ENCODE data around the gene AP1M2.
A peak's percentile ranks its signal among the peaks of the same experiment; 100 is the strongest.
"Not testable (repeated sequence)": the region's sequence is repeated elsewhere in the genome, so short reads cannot be mapped to it uniquely, and the experiment has no call there.

AP1M2 gene

DNA sequence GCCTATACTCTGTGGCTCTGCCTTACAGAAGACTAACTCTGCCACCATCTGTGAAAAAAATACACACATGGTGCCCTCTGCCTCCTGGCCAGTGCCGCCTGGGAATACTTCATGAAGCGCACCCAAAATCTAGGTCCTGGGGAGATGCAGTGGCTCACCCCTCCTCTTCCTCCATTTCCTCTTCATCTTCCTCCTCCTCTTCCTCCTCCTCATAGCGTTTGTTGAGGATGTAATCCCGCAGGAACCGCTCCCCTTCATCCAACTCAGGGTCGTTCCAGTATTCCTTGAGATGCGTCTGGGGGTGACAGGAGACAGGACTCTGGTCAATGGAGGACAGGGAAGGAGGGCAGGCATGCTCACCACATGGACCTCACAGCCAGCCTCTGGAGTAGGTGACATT, 27.0 kb downstream of the AP1M2 start:
- DNase-seq = no peak

DNA sequence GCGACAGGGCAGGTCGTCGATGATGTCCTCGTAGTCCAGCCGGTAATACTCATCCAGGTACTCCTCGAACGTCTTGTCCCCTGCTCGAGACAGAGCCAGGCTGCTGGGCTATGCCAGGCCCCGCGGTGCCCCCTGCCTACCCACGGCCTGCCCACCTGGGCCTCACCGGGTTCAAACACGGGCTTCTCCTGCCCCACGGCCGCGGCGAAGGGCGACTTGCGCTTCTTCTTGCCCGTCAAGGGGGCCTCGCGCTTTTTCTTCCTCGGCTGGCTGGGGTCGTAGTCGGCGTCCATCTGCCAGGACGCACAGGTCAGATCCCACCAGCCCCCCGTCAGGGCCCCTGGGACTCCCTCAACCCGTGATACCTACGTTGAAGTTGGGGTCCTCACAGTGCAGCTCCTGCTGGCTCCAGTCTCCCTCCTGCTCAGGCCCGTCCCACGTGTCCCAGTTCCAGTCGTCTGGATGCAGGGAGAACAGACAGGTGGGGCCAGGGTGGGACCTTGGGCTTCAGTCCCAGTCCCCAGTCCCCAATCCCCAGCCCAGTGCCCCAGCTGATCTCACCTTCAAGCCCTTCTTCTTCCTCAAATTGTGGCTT, 29.4 kb downstream of the AP1M2 start:
- DNase-seq = no peak

DNA sequence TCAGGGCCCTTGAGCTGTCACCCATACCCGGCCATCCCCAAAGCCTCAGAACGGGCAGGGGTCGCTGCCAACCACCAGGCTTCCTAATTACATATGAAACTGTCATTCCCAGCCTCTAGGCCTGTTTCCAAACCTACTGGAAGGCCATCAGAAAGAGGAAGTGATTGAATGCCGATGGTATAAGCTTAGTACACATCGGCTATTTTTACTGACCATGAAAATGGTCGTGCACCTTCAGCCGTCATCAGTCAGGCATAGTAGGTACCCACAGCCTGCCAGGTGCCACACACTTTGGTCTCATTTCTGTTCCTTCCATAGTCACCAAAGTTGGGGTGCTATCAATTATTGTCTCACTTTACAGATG, 31.5 kb downstream of the AP1M2 start:
- DNase-seq = no peak

DNA sequence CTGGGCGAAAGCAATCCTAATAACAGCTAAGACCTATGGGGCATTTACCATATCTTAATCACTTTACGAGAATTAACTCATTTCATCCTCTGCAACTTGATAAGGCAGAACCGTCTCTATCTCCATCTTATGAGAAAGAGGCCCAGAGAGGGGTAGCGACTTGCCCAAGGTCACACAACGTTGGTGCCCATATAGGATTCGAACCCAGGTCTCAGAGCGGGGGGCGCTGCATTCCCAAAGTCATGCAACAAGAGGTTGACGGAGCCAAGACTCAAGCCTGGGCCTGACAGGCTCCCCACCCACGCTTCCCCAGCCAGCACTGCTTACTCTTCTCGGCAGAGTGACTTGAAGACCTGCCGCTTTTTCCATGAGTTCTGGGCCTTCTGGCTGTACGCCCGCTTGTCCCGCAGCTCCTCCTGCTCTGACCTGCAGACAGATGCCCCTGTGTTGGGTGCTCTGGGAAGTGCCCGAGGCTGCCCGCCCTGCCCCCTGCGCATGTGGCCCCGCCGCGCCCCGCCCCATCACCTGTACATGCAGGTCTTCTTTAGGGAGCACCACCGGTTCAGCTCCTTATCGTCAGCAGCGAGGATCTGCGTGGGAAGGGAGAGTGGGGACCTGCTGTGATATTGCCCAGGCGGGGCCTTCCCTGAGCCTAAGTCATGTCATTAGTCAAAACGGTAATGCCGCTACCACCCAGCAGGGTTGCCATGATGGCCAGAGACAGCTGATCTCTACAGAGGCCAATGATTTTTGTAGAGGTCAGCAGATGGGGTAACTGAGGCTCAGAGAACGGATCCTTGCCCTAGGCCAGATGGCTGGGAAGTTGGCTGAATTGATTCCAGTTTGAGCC, 32.1 kb downstream of the AP1M2 start:
- DNase-seq = no peak

DNA sequence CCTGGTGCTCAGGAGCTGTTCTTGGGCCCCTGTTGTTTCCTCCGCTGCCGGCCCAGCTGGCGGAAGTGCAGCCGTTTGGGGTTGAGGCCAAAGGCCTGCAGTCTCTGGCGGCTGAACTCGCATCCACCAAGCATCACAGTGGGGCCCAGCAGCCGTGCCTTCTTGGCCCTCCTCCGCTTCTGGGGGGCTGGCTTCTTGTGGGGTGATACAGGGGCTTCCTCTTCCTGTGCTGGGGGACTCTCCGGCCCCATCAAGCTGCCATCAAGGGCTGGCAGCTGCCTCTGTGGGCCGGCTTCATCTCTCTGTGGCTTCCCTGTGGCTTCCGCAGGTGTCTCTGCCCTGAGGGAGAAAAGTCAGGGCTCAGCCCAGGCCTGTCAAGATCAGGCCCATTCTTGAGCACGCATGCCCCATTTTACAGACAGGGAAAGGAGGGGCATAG, 33.1 kb downstream of the AP1M2 start:
- DNase-seq = no peak

DNA sequence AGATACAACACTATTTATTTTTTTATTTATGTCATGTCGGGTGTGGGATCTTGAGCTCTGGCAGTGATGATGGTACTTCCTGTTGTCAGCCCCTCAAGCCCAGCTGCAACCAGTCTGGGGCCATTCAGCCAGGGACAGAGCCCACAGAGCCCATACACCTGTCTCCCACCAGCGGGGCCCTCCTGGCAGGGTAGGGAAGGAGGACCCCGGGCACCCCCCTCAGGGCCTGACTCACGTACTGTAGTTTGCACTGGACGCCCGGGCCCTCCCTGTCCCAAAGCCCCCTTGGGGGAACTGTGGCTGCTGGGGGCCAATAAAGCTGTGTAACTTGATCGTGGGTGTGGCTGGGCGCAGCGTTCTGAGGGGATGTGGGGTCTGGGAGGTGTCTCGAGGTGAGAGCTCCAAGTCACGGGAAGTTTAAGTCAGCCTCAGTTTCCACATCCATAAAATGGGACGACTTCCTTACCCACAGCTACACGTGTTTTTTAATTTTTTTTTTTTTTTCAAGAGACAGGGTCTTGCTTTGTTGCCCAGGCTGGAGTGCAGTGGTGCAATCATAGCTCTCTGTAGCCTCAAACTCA, 33.9 kb downstream of the AP1M2 start:
- DNase-seq = no peak

DNA sequence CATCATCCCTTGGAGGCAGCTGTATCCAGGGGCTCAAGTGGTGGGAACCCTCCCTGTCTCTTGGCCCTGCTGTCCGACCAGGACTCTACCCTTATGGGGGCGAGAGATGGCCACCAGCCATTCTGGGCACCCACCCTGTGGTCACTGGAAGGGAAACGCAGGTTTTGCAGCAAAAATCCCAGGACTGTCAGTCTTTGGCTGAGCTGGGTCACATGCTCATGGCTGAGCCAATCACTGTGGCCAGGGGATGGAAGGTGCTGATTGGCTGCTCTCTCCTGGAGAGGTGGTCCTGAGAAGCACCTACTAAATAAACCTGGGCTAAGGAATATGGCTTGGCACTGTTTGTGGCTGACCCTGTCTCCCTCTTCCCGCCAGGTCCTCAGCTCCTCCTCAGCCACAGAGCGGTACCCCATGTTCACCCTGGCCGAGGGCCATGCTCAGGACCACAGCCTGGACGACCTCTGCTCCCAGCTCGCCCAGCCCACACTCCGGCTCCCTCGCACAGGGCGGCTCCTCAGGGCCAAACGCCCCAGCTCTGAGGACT, 34.5 kb downstream of the AP1M2 start:
- no peak for DNase-seq

DNA sequence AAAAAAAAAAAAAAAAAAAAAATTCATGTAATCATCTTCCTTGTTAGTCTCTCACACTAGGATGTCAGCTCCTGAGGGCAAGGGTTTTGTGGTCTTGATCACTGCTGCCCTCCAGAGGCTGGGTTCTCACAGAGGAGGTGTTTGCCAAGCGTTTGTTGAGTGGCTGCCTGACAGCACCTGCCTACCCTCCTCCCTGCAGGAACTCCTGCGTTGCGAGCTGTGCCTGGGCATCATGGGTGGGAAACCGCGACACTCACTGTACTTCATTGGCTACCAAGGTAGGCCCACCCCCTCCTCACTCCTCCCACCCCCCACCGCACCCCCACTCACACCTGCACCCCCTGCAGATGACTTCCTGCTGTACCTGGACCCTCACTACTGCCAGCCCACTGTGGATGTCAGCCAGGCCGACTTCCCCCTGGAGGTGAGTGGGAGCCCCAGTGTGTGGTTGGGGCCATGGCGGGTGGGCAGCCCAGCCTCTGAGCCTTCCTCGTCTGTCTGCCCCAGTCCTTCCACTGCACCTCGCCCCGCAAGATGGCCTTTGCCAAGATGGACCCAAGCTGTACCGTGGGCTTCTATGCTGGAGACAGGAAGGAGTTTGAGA, 35.3 kb downstream of the AP1M2 start:
- DNase-seq = peak; percentile 47

DNA sequence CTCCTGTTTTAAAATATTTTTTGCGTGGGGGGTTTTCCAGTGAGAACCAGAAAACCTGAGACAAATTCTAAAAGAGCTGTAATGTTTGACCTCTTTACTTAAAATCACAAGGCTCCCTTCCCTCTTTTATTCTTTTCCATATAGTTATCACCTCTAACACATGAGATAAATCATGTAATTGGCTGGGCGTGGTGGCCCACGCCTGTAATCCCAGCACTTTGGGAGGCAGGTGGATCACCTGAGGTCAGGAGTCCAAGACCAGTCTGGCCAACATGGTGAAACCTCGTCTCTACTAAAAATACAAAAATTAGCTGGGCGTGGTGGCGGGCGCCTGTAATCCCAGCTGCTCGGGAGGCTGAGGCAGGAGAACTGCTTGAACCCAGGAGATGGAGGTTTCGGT, 36.1 kb downstream of the AP1M2 start:
- not testable (repeated sequence) for DNase-seq

DNA sequence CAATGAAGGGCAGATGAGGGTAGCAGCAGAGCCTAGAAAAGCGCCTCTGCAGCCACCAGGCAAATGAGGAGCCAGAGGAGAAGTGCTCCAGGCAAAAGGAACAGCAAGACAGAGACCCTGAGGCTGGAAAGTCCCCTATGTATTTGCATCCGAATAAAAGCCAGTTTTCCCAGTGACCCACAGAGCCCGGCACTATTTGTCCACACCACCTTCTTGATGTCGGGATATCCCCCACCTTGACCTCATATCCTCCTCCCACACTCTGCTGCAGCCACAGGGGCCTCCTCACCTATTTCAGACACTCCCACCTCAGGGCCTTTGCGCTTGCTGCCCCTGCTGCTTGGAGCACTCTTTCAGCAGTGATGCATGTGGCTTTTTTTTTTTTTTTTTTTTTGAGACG, 36.8 kb downstream of the AP1M2 start:
- DNase-seq = no peak

DNA sequence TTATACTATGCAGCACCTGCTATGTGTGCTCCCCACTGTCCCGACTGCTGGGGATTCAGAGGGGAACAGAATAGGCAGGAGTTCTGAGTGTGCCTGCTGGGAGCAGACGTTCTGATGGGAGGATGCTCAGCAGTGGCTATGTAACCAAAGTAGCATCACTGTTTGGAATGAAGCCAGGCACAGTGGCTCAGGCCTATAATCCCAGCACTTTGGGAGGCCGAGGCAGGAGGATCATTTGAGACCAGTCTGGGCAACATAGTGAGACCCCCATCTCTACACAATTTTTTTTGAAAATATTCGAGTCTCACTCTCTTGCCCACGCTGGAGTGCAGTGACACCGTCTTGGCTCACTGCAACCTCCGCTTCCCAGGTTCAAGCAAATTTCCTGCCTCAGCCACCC, 37.4 kb downstream of the AP1M2 start:
- no peak for DNase-seq

DNA sequence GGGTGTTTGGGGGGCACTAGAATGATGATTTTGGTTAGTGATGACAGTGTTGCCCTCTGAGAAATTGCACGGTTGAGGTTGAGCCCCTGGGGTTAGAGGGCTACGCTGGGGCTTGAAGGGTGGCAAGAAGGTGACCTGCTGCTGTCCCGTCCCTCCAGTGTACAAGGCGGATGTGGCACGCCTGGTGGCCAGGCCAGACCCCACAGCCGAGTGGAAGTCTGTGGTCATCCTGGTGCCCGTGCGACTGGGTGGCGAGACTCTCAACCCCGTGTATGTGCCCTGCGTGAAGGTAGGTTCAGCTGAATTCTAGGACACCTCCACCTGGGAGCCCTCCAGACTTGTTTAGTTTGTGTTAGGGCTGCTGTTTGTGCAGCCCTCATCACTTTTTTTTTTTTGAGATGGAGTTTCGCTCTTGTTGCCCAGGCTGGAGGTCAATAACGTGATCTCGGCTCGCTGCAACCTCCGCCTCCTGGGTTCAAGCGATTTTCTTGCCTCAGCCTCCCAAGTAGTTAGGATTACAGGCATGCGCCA, 38.3 kb downstream of the AP1M2 start:
- no peak for DNase-seq

DNA sequence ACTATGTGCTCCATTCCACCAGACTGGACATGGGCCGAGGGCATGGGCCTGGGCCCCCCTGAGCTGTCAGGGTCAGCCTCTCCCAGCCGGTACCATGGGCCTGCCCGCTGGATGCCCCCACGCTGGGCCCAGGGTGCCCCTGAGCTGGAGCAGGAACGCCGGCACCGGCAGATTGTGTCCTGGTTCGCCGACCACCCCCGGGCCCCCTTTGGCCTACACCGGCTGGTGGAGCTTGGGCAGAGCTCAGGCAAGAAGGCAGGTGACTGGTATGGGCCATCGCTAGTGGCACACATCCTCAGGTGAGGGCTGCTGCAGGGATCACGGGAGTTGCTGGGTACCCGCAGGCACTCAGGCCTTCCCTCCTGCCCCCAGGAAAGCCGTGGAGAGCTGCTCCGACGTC, 40.3 kb downstream of the AP1M2 start:
- no peak for DNase-seq

DNA sequence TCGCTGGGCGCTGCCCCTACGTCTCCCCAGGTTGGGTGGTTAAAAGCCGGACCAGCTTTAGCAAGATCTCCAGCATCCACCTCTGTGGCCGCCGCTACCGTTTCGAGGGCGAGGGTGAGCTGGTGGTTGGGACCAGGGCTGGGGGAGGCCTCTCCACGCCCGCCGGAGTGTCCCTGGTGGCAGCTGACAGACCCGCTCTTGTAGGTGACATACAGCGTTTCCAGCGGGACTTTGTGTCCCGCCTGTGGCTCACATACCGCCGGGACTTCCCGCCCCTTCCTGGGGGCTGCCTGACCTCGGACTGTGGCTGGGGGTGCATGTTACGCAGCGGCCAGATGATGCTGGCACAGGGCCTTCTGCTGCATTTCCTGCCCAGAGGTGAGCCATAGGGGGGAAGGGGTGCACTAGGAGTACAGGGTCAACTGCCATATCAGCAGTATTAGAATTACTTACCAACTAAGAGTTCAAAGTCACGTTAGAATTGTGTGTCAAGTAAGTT, 42.3 kb downstream of the AP1M2 start:
- no peak for DNase-seq

DNA sequence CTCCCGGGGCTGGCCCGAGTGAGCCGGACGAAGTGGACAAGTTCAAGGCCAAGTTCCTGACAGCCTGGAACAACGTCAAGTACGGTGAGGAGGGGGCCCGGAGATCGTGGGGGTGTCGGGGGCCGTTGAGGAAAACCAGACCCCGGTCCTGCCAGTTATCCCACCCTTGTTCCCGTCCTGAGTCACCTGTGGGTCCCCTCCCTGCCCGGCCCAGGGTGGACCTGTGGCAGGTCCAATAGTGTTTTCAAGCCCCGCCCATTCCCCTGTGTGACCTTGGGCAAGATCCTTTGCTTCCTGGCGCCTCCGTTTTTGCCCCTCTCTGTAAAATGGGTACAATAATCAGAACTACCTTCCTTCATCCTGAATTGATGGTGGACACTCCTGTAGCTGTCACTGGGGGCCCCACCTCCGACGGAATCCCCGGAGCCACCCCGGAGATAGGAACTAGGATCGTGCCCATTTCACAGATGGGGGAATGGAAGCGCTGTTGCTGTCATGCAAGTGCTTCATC, 42.8 kb downstream of the AP1M2 start:
- no peak for DNase-seq

DNA sequence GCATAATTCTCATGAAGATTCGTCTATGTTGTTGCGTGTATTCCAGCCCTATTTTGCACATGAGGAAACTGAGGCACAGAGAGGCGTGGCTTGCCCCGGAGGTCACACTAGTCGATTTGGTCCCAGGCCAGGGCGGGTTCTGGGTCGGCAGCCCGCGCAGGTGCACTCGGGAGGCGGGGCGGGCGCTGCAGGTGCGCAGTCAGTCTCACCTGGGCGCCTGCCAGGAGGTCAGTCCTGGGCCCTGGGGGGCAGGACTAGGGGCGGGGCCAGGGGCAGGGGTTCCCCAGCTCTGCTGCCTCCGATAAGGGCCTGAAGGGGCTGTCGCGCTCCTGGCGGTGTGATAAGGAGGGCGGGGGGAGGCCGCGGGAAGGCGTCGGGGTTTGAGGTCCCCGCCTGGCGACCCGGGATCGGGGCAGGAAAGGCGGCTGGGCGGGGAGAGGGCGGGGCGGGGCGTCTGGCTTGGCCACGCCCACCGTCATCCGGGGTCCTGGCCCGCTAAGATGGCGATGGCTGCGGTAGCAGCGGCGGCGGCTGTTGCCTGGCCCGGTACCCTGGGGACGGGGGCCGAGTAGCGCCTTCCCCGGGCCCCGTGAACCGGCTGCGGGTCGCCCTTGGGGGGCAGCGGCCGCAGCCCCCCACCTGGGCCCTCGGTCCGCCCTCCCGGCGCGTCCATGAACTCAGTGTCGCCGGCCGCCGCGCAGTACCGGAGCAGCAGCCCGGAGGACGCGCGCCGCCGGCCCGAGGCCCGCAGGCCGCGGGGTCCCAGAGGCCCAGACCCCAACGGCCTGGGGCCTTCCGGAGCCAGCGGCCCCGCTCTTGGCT, 43.5 kb downstream of the AP1M2 start, which contains the start of gene ATG4D:
TSS of gene ATG4D (plus strand) at position 485 of the 822 bp plus-strand sequence. CDS start at position 672, 187 bp downstream.
- DNase-seq = peak; percentile 70

DNA sequence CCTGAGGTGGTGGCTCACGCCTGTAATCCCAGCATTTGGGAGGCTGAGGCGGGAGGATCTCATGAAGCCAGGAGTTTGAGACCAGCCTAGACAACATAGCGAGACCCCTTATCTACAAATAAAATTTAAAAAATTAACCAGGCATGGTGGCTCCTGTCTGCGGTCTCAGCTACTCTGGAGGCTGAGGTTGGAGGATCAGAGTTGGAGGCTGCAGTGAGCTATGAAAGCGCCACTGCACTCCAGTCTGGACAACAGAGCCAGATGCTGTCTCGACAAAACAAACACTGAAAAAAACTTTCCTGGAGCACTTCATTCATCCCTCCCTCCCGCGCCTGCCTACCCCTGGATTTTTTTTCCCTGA, 44.1 kb downstream of the AP1M2 start:
- no peak for DNase-seq

DNA sequence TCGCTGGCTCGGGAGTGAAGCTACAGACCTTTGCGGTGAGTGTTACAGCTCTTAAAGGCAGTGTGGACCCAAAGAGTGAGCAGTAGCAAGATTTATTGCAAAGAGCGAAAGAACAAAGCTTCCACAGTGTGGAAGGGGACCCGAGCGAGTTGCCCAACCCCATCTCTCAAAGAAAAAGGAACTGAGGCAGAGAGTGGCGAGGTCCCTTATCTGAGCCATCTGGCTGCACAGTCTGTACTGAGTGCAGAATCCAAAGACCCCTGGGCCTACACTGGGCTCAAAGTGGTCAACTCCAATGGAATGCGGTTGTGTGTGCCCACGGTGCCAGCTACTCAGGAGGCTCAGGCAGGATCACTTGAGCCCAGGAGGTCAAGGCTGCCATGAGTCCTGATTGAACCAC, 48.1 kb downstream of the AP1M2 start:
- not testable (repeated sequence) for DNase-seq

DNA sequence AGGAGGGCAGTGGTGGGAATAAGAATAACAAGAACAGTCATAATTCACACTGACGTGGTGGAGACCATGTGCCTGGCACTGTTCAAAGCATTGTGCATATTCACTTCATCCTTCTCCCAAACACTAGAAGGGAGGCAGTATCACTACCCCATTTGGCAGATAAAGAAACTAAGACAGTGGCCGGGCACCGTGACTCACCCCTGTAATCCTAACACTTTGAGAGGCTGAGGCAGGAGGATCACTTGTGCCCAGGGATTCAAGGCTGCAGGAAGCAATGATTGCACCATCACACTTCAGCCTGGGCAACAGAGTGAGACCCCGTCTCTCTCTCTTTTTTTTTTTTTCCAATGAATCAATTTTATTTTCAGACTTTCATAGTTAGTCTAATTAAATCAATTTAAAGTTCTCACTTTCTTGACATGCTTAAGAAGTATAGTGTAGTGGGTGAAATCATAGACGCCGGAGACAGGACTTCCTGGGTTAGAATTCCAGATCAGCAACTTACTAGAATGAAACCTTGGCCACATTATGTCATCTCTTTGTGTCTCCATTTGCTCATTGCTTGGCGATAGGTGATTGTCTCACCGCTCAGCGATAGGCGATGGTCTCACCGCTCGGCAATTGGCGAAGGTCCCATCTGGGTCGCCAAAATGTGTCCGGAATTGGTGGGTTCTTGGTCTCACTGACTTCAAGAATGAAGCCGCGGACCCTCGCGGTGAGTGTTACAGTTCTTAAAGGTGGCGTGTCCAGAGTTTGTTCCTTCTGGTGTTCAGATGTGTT, 48.7 kb downstream of the AP1M2 start:
- no peak for DNase-seq

DNA sequence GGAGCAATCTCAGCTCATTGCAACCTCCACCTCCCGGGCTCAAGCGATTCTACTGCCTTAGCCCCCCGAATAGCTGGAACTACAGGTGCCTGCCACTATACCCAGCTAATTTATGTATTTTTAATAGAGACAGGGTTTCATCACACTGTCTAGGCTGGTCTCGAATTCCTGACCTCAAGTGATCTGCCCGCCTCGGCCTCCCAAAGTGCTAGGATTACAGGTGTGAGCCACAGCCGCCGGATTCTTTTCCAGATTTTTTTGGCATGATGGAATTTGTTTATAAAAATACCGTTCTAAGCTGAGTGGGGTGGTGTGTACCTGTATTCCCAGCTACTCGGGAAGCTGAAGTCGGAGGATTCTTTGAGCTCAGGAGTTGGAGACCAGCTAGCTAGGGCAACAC, 49.4 kb downstream of the AP1M2 start:
- DNase-seq = no peak

DNA sequence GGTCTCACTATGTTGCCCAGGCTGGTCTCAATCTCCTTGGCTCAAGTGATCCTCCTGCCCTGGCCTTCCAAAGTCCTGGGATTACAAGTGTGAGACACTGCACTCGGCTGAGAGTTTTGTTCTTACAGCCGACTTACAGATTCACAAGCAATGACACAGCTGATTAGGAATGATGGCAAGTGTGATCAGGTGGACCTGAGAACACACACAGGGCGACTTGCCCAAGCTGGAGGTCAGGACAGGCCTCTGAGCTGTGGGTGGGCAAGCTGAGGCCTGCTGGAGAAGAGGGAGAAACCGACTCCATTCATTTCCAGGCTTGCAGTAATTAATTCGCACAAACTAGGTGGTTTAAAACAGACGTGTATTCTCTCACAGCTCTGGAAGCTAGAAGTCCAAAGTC, 51.5 kb downstream of the AP1M2 start:
- no peak for DNase-seq
